HG02973 (cell line): ENCODE data around the gene PPIP5K2.
"Not testable (repeated sequence)": the region's sequence is repeated elsewhere in the genome, so short reads cannot be mapped to it uniquely, and the experiment has no call there.

ENCODE experiments used
- ATAC-seq: cut with Tn5 transposase; IDR thresholded peaks from one replicate; pipeline ENCODE4 v1.9.1; 2021; ENCODE audit warnings: moderate library complexity; ENCODE audit not compliant: unreplicated experiment

Gene PPIP5K2

DNA sequence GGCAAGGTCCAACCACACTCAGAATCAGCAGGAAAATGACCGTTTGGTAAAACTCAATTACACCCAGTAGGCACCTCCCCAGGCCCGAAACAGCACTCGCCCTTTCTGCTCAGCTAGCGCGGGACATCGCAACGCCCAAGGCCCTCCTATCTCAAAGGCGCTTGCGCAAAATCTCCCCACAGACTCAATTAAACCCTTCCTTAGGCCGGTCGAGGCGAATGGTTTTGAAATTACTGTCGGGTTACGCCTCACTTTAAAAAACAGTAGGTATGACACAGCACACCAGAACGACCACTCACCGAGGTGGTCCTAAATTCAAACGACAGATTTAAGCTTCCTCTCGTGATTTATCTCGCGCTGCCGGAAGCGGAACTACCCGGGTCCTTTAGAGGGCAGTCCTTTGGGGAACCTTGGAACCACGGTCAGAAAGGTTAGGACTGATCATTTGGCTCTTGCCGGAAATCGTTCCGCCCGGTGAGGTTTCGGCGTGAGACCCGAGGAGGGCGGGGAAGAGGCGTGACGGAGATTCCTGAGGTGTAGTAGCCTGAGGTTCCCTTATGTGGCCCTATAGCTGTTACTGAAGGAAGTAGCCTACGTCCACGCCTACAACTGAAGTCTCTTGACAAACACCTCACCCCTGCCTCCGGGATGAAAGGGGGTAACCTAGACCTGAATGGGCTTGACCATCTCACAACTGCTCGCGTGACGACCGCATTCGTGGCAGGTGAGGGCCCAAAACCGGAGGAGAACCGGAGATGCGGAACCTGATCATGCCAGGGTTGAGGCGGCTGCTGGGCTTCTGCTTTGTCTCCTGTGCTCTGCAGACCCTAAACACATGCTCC, at the start of gene PPIP5K2, which contains the start of gene GIN1:
TSS of gene PPIP5K2 (plus strand) at position 537 of the 842 bp plus-strand sequence. CDS start 9,289 bp downstream, outside the sequence.
TSS of gene GIN1 (minus strand) at position 374 of the 842 bp plus-strand sequence. CDS start 11,431 bp downstream, outside the sequence.
- ATAC-seq, result peak; percentile 92

DNA sequence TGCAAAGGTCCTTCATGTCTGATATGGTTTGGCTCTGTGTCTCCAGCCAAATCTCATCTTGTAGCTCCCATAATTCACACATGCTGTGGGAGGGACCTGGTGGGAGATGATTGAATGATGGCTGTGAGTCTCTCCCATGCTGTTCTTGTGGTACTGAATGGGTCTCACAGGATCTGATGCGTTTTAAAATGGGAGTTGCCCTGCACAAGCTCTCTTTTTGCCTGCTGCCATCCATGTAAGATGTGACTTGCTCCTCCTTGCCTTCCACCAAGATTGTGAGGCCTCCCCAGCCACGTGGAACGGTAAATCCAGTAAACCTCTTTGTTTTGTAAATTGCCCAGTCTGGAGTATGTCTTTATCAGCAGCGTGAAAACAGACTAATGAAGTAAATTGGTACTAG, 46.6 kb upstream of the PPIP5K2 start:
- not testable (repeated sequence) for ATAC-seq

DNA sequence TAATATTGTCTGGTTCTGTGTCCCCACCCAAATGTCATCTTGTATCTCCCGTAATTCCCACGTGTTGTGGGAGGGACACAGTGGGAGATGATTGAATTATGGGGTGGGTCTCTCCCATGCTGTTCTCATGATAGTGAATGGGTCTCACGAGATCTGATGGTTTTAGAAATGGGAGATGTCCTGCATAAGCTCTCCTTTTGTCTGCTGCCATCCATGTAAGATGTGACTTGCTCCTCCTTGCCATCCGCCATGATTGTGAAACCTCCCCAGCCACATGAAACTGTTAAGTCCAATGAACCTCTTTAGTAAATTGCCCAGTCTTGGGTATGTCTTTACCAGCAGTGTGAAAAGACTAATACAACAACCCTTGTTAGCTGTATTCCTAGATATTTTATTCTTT, 44.7 kb upstream of the PPIP5K2 start:
- no peak for ATAC-seq

DNA sequence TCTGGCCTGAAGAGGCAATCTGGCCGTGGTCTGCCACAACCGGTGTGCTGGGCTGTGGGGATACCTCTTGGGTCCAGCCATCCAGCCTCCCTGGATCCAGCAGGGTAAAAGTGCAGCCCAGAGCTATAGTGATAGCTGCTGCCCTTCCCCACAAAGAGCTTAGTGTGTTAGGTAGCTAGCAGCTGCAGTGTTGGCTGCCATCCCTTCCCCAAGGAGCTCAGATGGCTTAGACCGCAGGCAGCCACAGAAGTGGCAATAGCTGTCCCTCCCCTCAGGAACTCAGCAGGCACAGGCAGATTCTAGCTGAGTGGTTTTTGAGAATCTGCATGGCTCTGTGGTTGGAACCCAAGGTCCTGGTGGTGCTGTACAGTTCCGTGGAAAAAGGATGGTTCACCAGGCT, 40.3 kb upstream of the PPIP5K2 start:
- ATAC-seq, result no peak

DNA sequence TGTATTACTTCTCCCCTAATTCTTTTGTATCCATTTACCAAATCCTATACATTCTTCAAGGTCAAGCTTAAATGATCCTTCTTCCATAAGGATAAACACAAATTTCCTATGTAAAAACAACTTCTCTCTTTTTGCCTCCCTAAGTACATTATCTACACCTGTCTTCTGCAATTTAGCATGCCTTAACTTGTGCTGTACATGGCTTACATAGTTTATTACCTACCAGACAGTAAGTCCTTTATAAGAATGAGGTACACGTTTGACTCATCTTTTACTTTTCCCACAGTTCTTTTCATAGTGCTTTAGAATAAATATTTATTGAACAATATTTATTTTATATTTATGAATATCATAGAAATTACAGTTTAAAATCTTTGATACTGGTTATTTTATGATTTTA, 33.6 kb upstream of the PPIP5K2 start:
- no peak for ATAC-seq

DNA sequence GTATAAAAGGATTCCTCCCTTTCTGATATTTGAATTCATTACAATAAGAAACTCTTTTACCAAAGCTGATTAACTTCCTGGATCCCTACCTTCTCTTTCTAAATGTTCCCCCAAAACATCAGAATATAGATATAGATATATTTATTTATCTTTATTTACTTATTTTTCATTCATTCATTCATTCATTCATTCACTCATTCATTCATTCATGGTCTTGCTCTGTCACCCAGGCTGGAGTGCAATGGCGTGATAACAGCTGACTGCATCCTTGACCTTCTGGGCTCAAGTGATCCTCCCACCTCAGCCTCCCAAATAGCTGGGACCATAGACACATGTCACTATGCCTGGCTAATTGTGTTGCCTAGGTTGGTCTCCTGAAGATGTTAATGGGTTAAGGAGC, 30.8 kb upstream of the PPIP5K2 start:
- no peak for ATAC-seq

DNA sequence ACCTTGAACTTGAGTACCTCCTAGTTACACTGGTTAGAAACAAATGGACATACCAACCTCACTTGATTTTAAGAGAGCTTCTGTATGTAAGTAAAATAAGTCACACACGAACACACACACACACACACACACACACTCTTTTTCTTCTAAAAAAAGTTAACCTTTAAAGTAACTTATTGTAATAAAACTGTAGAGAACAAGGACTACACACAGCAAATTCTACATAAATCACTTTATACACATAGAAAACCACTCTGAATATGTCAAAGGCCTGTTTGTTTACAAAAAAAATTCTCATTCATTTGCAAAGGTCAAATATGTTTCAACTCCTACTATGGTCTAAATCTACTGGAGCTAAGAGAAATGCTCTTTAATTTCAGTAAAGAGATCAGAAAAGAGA, 29.3 kb upstream of the PPIP5K2 start:
- ATAC-seq, result no peak

DNA sequence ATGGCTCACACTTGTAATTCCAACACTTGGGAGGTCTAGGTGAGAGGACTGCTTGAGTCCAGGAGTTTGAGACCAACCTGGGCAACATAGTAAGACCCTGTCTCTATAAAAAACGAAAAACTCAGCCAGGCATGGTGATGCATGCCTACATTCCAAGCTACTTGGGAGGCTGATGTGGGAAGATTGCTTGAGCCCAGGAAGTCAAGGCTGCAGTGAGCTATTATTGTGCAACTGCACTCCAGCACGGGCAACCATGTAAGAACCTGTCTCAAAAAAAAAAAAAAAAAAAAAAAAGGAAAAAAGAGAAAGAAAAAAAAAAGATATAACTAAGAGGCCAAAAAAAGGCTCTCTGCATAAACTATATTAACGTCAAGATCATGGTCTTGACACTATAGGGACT, 27.4 kb upstream of the PPIP5K2 start:
- ATAC-seq, result no peak

DNA sequence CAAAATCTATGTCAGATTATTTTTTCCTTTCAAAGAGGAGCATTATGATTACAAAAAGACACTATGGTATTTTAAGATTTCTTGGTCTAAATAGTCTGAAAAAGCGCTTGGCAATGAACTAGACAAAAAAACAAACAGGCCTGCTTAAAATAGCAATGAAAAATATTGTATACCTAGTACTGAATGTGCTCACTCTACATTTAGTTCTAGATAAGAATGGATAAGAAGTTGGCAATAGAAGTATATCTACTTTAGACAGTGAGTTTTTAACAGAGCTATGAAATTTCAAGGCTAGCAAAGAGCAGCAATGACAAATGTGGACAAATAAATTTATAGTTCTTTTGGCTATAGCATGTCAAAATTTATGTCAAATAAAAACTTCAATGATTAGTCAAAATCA, 26.4 kb upstream of the PPIP5K2 start:
- ATAC-seq, result no peak

DNA sequence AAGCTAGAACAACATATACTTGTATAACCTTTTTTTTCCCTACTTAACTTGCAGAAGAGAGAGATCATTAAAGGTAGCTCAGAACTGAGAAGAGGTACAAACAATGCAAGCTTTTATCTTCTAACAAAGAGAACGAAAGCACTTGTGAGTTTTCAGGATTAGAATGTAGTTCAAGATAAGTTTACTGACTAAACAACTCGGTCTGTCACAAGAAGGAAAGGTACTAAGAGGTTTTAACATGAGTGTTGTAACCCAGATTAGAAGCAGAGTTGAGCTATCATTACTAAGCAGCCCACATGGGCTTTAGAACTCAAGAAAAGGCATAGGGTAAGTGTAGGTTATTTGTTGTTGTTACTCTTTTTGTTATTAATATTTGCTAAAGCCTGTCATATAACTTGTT, 25.4 kb upstream of the PPIP5K2 start:
- ATAC-seq, result no peak

DNA sequence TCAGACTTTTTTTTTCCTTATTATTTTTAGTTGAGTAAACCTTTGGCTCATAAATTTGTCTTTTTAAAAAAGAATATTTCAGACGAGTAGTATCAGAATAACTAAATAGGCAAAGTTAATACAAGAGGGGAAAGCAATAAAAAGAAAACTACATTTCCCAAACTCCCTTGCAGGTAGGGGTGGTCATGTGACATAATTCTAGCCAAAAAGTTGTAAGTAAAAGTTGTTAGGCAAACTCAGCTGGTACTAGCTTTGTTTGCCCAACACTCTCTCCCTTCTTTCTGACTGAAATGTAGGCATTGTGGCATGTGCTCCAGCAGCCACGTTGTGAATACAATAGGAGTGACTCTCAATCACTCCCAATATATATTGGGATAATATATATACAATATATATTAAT, 21.1 kb upstream of the PPIP5K2 start:
- ATAC-seq, result no peak

DNA sequence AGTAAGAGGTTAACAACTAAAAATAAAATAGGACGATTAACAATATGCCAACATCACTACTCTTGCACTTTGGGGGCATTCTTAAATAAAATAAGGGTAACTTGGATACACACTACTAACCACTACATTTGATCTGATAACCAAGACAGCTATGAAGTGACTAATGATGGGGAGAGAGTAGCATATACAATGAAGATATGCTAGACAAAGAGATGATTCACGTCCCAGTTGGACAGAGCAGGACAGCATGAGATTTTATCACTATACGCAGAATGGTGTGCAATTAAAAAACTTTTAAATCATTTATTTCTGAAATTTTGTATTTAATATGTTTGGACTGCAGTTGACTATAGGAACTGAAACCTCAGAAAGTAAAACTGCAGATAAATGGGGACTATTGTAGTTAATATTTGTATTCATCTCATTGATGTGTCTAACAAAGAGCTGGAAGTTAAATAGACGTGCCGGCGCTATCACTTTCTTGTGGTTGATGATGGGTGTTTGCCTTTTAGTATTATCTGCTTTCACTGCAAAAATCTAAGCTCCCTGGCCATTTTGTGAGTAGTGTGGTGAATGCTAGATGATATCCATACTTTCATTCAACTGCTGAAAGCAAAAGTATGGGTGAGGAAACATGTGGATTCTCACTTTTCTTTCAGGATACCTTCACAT, 18.9 kb upstream of the PPIP5K2 start:
- ATAC-seq, result no peak

DNA sequence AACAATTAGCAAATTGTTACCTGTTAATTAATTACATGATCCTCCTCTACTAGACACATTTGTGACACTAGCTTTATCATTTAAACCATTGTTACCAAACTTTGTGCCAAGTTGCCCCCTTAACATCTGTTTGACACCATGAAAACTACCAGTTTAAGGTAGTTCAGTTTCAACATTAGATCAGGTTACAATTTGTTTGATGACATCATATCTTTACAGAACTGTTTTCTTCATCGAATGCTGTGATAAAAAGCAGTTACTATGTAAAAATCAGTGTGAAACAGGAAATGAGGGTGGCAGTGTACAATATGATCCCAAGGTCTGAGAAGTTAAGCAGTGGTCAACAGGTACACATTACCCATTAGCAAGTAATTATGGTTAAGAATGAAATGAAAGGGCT, 17.9 kb upstream of the PPIP5K2 start:
- ATAC-seq, result no peak

DNA sequence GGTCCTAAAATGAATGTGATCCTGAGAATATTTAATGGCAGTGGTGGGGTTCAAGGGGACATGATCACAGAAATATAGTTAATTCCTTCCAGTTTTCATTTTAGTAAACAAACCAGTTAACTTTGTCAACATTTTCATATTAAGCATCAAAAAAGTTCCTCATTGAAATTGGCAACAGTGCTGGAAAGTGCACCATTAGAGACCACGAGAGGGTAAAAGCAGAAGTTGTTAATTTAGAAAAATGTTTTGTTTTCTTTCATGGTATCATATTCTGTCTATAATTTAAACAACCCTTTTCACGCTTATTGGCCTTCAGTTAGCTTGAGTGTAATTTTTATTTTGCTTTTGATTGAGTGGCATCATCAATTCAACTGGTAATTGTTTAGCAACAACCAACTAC, 12.0 kb upstream of the PPIP5K2 start:
- ATAC-seq, result no peak

DNA sequence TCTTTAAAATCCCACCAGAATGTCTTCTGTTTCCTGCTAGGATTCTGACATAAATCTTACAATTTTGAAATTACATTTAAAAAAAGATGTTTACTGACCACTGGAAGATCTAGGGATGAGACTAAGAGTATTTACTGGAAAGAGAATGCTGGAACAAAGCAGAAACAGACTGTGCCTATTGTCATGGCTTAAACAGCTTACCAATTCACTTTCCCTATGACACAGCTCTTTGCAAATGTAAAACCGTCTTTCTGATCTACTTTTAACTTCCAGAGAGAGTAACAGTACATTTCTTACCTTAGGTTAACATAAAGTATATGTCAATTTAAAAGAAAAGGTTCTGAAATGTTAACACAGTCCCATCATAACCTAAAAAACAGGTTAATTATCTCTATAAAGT, 10.8 kb upstream of the PPIP5K2 start:
- no peak for ATAC-seq

DNA sequence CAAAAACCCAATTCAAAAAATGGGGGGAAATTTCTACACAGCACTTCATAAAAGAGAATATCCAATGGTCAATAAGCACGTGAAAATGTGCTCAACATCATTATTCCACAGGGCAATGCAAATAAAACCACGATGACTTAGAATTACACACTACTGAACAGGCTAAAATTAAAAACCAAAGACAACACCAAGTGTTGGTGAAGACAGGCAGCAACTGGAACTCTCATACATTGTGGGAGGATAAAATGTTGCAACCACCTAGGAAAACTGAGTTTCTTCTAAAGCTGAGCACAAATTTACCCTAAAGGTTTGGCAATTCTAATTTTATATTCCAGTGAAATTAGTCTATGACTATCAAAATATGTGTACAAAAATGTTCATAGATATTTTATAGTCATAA, 9.7 kb upstream of the PPIP5K2 start:
- ATAC-seq, result no peak

DNA sequence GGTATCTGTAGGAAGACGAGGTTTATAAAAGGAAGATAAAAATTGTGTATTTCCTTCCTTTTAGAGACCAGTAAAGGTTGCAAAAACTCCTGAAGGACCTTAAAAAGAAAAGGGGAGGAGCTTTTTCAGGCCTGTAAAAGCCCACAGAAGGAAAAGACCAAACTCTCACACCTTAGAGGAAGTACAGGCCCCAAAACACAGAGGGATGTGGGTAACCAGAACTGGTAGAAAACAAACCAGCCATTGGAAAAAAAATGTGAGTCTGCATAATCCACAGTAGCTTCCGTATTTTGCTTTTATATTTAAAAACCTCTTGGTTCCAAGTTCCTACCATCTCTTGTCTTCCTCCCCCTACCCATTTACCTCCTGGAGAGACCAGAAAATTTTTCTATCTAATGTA, 8.6 kb upstream of the PPIP5K2 start:
- ATAC-seq, result no peak

DNA sequence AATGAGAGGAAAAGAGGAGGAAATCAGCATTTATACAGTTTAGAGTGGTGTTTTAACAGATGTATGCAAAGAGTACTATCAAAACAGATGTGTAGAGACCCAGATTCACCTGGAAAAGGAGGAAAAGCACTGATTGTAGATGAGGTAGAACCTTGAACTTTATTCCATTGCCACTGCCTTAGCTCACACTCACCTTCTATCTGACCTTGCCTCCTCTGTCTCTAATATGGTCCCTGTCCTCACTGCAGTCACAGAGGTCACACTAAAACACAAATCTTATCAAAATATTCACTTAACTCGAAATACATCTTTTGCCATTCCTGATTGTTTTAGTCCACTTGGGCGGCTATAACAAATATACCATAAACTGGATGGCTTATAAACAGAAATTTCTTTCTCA, 7.2 kb upstream of the PPIP5K2 start:
- no peak for ATAC-seq

DNA sequence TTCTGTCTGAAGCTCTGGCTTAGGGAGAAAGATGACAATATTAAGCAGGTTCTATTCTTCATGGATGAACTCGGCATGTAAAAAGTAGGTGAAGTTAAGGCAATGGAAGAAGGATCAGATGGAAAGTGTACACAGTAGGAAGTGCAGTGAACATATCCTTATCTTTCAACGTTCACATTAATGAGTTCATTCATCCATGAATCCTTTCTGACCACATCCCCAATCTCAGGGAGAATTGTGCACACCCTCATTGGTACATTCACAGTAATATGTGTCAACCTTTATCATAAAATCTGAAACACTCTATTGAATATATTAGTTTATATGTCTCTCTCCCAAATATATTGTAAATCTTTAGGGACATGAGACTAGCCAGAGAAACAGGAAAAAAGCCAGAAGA, 5.7 kb upstream of the PPIP5K2 start:
- no peak for ATAC-seq

DNA sequence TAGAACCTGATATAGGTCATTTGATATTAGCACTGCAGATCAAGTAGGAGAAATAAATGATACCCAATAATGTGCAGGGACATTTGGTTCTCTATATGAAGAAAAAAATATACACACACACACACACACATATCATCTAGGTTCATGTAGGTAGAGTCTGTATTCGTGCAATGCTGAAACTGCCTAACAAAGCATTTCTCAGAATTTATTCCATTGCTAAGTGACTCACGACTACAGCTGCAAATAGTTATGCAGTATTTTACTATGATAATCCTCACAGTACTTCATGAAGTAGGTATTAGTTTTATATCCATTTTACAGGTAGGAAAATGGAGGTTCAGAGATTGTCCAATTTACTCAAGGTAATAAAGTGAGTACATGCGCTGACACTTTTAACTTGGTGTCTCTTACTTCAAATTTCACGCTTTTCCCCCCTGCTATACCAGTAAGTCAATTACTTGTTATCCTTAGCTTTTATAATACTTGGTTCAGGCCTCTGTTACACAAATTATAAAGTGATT, 2.6 kb upstream of the PPIP5K2 start:
- no peak for ATAC-seq

DNA sequence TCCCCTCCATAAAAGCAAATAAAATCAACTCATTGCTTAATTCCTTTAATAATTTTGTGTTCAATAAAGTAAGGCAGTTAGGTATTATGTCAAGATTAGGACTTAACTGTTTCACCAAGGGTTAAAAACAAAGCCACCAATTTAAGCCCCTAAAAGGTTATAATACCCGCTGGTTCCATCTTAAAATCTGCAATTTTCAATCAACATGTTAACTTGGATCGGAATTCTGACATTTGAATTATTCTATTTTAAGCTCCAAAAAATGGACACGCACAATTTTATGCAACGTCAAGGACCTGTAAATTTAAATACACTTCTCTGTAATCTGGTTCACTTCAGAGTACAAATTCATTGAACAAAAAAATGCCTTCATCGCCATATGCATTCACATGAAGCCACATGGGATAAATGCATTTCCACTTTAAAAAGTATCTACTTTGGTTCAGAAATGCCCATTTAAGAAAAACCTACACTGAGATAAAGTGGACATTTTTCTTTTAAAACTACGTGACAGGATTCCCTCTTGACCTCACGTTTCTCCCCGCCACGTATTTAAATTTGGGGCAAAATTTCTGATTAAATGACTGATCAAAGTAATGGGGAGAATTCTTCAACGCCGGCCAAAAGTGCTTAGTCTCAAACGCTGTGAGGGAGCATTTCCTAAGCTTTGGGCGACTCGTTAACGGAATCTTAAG, 884 bp upstream of the PPIP5K2 start:
- no peak for ATAC-seq
